Stimulated activated CD4-positive, alpha-beta T cell treated with anti-CD3 and anti-CD28 coated beads, Interleukin-4, amount 100 ng/mL, for 1 hour (primary cell): ENCODE measurements around the gene POU2F1.
"Not testable (repeated sequence)": the region's sequence is repeated elsewhere in the genome, so short reads cannot be mapped to it uniquely, and the experiment has no call there.

ENCODE experiments used
- DNase-seq: peaks from one replicate; pipeline ENCODE4 v3.0.0-alpha.2; 2020

POU2F1 gene

DNA sequence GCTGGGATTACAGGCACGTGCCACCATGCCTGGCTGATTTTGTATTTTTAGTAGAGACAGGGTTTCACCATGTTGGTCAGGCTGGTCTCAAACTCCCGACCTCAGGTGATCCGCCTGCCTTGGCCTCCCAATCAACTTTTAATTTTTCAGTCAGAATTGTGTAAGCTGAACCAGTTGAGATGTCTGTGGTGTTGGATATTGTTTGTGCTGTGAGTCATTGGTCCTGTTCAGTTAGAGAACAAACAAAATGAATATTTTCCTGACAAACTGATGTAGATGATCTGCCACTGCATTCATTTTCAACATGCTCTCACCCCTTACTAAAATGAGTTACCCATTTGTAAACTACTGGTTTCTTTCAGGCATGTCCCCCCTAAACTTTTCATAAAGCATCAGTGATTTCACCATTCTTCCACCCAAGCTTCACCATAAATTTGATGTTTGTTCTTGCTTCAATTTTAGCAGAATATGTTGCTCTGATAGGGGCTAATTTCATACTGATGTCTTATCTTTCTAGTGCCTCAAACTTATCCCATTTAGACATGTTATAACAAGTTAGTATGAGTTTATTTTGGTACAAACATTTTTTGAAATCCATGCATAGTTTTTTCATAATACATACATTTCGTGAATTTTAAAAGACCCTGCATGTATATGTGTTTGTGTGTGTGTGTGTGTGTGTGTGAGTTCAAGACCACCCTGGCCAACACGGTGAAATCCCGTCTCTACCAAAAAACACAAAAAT lies 15.2 kb upstream of the POU2F1 start:
- DNase-seq, result not testable (repeated sequence)

DNA sequence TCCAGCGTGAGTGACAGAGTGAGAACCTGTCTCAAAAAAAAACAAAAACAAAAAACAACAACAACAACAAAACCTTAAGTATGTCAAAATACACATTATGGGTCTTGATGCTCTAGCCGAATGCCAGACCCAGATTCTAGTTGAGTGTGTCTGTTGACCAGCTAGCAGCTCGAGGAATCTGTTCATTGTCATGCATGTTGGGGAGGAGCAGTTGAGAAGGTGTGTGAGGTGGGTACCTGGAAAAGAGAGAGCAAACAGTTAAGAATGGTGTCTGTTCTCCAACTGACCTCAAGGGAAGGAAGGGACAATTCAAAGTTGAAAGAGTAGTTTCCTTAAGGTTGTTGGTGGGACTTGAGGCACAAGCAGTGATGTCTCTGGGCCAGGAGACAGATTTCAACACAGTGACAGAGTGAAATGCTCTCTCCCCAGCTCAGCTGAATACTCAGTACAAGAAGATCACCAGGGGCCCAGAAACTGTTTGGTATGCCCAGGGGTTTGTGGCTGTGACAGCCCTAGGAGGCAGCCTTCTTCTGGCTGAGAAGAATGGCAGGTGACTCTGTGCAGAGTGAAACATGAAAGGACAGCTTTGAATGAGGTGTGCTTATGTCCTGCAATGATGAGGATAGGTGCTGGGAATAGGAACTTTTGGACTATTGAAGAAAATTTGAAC lies 14.4 kb upstream of the POU2F1 start:
- no peak for DNase-seq

- no peak for DNase-seq
These were observed 12.6 kb upstream of the POU2F1 start for GRCh38 chr1:167207940-167208623.

- DNase-seq, result no peak
These were observed 12.1 kb upstream of the POU2F1 start for GRCh38 chr1:167208624-167208976.

GRCh38 chr1:167209044-167209443 lies 11.6 kb upstream of the POU2F1 start:
- no peak for DNase-seq

GRCh38 chr1:167210966-167211674 lies 9.6 kb upstream of the POU2F1 start:
- no peak for DNase-seq

GRCh38 chr1:167212025-167212424 lies 8.7 kb upstream of the POU2F1 start:
- no peak for DNase-seq

DNA sequence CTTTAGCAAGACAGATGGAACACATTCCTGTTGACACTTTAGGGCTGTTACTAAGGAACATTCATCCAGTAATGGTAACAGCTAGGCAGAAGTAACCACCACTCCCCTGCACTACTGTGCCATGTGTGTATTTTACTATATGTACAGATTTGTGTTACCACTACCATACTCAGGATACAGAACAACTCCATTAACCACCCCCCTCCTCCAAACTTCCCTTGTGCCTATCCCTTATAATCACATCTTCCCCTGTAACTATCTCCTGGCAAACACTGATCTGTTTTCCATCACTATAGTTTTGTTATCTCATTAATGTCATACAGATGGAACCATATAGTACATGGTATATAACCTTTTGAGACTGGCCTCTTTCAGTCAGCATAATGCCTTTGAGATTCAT lies 3.9 kb upstream of the POU2F1 start:
- DNase-seq, result no peak

- DNase-seq, result no peak
These were observed 1.5 kb upstream of the POU2F1 start for GRCh38 chr1:167219194-167219593.

DNA sequence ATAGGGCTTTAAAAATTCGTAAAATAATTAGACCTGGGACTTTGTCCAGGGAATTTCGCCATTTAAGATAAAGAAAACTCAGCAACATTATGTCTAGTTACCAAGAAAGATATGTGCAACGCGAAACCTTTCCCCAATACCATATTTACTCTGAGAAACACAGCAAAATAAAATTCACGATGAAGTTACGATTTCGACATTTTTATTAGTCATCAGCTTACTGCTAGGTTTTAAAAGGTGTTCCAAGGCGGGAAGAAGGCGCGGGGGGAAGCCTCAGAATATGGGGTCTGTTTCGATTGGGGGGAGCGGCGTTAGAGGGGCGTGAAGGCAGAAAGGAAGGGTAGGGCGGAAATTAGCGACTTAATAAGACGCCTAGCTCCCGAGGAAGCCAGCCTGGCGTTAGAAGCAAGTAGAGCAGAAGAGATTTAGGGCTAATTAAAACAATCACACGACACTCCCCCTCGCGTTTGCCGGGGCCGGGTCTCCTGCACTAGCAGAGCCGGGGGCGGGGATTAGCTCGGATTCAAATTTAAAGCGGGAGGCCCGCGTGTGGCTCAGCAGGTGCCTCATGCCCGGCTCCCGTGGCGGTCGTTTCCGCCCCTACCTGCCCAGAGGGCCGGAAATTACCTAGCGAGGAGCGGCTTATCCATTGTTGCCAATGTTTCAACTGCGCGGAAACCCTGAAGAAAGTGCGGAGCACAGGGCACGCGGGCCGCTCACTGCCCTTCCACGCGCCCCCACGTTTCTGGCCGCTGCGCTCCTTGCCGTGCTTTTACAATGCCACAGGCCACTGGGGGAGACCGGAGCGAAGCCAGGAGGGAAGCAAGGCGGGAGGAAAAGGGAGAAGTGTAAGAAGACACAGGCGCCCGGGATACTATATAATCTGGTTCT lies 795 bp upstream of the POU2F1 start:
- DNase-seq, result peak; percentile 88

GRCh38 chr1:167221126-167221737 lies 546 bp downstream of the POU2F1 start:
- no peak for DNase-seq

- DNase-seq, result peak; percentile 60
These were observed 1.3 kb downstream of the POU2F1 start for GRCh38 chr1:167221738-167222610.

DNA sequence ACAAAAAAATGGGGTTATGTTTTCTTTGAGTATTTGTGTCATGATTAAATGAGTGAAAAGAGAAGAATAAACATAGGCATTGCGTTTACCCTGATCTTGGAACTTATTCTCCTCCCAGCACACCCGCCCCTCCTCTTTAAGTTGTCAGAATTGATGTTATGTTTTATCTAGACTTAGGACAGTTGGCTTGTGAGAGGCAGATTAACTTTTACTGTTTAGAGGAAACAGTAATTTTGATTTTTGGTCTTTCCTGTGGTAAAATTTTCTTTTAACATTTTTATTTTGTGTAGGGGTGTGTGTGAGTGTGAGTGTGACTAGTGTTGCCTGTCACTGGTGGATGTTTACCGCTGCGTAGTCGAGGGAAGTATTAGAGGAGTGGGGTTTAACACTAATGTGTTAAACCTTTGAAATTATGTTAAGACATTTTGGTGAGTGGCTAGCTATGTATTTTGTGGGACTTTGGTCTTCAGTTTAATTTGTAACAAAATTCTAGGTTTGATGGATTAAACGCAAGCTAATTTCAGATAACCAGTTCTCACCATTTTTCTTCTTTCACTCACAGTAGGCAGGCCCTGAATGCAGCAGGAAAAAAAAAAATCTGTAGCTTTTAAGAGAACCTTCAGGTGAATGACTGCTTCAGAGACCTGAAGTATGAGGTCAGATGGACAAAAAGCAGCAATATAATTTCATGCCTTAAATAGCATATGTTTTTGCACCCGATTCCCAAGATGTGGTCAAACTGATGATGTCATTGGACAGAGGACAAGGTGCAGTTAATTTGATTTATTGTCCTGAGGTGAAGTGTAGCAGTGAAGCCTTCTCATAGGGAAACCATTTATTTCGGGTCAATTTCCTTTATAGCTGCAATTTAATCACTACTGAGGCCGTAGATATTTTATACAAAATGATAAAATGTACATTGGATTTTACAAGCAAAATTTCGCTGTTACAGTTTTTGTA lies 2.7 kb downstream of the POU2F1 start:
- DNase-seq, result no peak

- DNase-seq, result not testable (repeated sequence)
These were observed 4.1 kb downstream of the POU2F1 start for GRCh38 chr1:167224734-167225235.

DNA sequence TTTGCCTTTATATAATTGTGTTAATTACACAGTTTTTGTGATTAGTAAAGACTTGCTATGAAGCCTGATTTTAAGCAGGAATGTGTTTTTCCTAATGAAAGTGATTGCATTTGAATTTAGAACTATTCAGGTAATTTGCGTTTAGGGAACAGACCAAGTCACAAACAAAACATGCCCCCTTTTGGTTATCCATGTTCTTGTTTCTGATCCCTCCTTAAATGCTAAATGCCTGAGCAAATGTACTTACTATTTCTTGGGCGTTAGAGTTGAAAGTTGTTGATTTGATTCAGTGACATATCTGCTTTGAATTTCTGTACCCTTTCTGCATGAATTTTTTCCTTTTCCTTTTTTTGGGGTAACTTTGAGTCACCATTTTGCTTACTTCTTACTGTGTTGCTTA lies 5.2 kb downstream of the POU2F1 start:
- DNase-seq, result no peak

DNA sequence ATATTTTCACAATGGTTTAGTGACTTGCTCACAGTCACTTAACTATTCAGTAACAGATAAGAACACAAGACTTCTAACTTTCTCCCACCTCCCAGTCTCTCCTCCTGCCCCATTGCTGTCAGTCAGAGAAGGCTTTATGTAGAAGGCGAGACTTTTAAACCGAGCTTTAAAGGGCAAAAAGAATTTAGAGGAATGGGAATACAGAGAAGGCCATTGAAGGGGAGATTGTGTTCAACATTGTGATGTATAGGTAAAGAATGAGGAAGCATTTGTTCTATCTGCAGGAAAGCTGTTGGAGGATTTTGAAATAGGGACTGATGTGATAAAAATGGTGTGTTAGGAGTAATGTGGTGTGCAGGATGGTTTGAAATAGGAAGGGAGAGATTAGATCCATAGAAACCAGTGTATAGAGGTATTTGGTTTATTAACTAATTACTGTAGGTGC lies 7.3 kb downstream of the POU2F1 start:
- no peak for DNase-seq

DNA sequence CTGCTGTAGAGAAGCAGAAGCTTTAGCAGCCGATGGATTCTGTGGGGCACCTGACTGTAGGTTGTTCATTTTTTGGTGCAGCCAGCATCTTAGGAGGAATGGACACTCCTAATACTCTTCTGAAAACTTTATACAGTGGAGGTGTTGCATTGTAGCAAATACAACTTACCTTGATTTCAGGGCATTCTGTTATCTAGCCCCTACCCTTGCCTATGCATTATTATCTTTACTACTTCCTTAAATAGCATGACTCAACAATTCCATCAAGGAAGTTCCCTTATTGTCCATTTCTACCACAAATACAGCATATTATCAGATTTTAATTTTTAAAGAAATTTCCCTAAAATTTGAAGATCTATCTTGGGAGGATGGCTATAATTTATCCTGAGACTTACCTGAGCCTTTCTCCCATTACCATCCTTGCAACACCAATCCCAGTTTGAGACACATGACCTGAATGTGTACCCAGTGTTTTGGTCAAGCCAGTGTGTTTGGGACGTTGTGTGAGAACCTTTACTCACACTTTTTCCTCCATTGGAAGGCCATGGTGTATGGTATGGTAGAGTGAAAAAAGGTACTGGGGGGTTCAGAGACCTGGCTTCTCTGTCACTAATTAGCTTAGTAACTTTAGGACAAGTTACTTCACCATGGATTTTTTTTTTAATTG lies 9.2 kb downstream of the POU2F1 start:
- no peak for DNase-seq

DNA sequence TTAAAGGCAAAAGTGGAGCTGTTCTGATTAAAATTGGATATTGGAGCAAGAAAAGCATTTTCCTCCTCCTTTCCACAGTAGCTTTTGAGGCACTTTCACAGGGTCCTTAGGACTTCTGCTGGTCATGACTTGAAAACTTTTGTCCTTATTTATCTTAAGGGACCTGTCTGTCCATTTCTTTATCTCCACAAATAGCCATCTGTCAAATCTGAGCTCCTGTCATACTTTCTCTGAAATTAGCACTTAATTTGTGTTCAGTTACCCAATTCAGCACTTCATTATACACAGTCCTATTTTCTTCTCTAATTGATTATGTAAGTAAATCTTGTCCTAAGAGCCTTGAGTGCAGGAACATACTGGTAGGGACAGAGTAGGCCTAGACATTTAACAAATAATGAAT lies 9.8 kb downstream of the POU2F1 start:
- DNase-seq, result no peak
